NAMALWA (cell line): ENCODE data around the gene PLPP4.

Experiments used
- DNase-seq: peaks from one replicate; pipeline ENCODE4 v3.0.0-alpha.2; 2015; ENCODE audit warnings: low spot score

PLPP4 gene

GRCh38 chr10:120517881-120518484 lies 61.0 kb downstream of the PLPP4 start:
- no peak for DNase-seq

DNA sequence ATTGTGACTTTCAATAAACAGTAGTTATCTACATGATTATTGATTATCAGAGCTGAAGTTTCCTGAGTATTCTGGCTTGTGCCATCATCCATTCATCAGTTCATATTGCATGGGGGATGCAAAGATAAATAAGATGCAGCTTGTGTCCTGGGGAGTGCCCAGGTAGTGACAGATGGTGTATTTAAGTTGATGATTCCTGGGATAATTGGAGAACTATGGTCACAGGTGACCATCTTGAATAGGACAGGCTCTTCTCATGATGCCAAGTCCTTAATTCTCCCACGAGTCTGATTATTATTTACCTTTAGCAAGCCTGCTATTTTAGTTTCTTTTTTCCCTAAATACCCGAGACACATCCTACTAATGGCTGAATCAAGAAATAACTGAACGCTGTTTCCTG lies 64.9 kb downstream of the PLPP4 start:
- no peak for DNase-seq

DNA sequence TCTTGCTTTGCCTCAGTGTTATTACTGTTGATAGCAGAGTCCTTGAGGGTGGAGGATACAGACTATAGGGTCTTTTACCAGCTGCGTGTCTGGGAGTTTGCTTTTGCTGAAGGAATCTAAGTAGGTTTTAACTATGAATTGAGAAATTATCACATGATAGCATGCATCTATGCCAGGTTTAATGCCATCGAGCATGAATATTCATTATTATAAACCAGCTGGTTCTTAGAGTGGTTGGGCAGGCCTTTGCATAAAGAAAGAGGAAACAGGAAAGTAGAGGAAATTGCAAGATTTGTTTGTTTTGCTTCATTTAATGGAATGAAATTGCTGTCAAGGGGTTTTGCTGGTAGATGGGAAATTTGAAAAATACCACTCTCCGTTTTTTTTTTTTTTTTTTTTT lies 70.7 kb downstream of the PLPP4 start:
- DNase-seq: no peak

DNA sequence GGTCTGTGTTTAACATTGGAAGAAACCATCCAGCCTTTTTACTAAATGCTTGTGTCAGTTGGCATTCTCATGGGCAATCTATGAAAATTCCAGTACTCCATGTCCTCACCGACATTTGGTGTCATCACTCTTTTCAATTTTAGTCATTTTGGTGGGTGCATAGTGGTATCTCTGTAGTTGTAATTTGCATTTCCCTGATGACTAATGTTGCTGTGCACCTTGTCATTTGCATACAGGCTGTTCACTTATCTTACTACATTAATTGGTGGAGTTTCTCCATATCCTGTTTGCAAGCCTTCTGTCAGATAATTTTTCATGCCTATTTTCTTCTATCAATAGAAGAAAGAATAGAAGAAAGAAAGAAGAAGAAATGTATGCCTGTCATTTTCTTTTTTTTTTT lies 73.7 kb downstream of the PLPP4 start:
- DNase-seq: no peak

DNA sequence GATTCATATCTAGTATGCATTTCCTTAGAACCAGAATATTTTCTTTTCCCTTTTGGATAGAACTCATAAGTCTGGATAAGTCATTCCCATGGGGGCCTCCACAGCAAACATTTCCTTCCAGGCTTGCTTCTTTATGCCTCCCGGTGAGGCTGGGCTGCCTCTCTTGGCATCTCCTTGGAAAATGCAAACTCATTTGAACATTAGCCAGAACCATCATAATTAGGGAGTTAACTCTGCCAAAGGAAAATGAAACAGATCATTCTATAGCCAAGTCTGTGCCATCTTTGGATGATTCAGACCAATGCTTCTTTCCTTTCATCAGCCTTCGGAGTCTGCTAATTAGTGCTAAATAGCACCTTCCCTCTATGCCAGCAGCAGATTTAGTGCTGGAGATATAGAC lies 81.1 kb downstream of the PLPP4 start:
- DNase-seq: no peak

DNA sequence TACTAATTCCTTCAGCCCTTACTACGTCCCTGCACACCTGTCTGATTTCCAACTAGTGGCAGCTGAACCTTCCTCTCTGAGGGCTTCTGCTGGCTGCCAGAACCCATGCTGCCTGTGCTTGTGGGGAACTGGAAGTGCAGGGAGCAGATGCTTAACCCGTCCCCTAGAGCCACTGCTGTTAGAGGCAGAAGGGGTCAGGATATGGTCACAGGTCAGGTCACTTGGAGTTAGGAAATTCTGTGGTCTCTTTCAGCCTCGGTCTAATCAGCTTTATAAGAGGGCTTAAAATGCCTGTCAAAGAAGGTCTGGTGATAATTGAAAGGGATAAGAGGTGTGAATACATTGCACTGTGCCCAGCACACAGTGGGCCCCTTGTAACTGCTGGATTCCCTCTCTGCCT lies 82.0 kb downstream of the PLPP4 start:
- DNase-seq: no peak

- no peak for DNase-seq
These were observed 83.5 kb downstream of the PLPP4 start for GRCh38 chr10:120540486-120540885.

DNA sequence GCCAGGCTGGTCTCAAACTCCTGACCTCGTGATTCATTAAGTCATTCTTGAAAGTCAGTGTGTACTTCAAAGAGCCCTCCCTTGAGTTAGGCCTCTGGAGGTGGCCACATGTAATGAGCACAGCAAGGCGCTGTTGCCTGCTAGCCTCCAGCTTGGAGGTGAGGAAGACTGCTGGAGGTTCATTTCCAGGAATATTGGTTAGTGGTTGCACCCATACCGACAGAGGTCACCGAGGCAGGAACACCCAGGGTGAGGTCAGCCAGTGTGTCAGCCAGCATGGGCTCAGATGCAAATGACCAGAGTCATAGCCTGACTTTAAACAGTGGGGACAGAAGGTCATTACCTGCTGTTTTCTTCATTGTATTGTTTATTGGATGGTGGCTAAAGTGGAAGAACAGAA lies 85.0 kb downstream of the PLPP4 start:
- no peak for DNase-seq

- no peak for DNase-seq
These were observed 85.6 kb downstream of the PLPP4 start for GRCh38 chr10:120542591-120542990.

DNA sequence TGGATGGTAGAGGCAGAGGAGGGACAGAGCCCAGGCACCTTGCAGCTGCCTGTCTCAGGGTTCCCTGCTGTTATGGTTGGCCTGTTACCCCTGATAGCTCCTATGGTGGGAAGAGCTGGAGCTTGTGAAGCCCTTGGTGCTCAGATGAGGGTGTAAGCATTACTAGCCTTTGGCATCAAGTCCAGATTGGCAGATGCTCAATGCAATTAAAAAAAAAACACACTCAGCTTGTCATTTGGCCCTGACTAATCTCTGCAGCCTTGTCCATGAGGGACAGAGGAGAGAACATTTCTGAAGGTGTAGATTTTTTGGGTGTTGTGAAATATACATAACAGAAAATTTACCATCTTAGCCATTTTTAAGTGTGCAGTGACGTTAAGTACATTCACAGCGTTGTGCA lies 86.3 kb downstream of the PLPP4 start:
- DNase-seq: no peak

- no peak for DNase-seq
These were observed 91.2 kb downstream of the PLPP4 start for GRCh38 chr10:120548210-120548609.

DNA sequence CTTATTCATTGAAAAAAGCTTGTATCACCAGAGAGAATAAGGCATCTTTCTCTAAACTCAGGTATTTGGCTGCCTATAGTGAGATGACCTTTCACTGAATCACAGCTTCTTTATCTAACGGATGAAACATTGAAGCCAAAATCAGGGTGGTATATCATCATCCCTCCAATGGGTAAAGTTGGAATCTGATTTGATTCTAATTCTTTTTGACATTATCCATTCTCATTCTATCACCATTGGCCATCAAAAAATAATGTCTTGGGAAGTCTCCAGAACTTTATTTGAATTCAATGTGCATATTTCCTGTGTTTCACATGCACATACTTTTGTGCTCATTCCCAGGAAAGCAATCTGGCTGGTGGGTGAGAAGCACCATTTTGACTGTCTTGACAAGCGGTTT lies 95.2 kb downstream of the PLPP4 start:
- no peak for DNase-seq

GRCh38 chr10:120553911-120554310 lies 96.9 kb downstream of the PLPP4 start:
- no peak for DNase-seq

- no peak for DNase-seq
These were observed 98.4 kb downstream of the PLPP4 start for GRCh38 chr10:120555436-120555835.

- no peak for DNase-seq
These were observed 99.0 kb downstream of the PLPP4 start for GRCh38 chr10:120555842-120556532.

- no peak for DNase-seq
These were observed 100.3 kb downstream of the PLPP4 start for GRCh38 chr10:120557311-120557710.

DNA sequence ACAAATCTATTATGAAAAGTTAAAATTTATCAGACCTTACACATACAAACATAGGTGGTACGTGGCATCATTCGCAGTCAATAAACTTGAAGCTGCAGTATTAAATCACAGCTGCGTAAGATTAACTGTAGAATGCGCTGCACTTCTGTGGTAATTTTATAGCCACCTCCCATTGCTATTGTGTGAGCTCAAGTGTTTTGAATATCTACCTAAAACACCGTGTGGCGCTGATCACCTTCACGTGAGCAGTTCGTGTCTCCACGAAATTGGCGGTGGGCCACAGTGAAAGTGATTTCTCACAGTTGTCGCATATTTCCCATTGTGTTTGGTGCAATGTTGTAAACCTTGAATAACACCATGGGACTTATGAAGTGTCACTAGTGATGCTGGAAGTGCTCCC lies 102.8 kb downstream of the PLPP4 start:
- no peak for DNase-seq

DNA sequence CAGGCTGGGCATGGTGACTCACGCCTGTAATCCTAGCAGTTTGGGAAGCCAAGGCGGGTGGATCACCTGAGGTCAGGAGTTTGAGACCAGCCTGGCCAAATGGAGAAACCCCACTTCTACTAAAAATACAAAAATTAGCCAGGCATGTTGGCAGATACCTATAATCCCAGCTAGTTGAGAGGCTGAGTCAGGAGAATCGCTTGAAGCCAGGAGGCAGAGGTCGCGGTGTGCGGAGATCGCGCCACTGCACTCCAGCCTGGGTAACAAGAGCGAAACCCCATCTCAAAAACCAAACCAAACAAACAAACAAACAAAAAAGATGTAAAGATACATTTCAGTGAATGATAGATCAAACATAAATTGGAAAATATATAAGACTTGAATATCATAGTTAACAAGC lies 105.9 kb downstream of the PLPP4 start:
- DNase-seq: no peak

DNA sequence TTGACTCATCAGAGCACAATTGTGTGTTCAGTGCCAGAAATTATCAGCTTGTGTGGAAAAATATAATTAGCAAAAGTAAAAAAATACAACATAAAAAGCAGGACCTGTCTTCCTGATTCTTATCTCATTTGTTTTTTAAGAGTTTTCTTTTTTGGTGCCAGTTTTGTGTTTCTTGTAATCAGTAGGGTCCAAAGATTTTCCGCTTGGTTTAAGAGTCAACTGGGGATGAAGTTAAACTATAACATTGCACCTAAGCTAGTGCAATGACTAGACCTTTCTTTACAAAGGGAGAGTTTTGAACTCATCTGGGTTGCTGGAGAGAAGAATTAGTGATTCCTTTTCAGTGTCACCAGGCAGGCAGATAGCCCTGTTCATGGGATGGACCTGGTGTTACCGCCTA lies 113.4 kb downstream of the PLPP4 start:
- no peak for DNase-seq

DNA sequence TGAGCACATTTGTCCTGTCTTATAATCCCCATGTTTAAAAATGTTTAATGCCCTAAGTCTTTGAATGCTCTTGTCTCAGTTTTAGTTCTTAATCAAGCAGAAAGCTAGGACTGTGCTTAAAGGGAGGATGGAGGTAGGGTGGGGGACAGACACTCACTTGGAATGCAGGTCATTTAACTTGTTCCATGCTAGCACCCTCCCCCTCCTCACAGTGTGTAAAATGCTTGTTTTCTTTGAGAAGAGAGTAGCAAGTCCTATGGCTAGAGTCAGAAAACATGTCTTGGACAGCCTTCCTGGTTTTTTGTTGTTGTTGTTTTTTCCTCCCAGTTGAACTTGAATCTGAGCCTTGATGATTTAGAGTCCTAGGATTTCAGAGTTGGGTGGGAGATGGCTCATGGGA lies 114.2 kb downstream of the PLPP4 start:
- DNase-seq: no peak

- no peak for DNase-seq
These were observed 115.3 kb downstream of the PLPP4 start for GRCh38 chr10:120572307-120572706.

DNA sequence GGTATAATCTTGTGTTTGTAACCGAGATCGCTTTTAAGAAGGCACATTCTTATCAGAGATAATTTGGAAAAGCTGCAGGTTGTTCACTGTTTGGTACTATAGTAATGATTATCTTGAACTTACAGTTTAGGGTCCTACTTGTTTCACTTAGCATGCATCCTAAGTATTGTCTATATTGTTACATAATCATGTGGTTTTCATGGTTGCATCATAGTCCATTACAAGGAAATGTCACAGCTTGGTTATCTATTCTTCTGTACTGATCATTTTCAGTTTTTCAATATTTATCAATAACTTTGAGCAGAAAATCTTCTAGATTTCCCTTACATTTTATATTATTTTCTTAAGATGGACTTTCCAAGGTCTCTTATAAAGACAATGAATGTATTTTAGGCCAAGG lies 116.3 kb downstream of the PLPP4 start:
- no peak for DNase-seq

DNA sequence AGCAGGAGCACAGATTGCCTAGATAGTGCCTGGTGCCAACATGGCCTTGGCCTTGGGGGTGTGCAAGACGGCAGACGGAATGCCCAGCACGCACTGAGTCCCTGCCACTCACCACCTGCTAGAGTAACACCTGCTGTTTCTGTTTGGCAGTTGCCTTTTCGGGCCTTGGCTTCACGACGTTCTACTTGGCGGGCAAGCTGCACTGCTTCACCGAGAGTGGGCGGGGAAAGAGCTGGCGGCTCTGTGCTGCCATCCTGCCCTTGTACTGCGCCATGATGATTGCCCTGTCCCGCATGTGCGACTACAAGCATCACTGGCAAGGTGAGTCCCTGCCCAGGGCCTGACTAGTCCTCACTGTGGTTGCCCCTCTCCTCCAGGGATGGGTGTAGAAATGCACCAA lies 118.0 kb downstream of the PLPP4 start:
- DNase-seq: no peak

DNA sequence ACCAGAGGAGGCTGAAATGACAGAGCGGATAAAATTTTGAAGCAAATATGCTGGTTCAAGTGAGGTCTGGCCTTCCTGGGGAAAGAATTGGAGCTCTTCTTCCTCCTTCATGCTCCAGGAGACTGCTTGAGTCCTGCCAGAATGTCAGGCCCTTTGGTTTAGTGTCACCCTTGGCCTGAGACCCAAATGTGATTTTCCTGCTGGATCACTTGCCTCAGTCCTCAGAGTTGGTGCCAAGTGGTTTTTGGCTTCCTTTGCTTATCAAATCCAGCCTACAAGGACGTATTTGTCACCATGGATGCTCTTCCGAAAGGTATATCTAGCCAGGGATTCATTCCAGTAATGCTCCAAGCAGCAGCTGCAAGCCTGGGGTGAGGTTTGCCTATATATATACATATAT lies 118.4 kb downstream of the PLPP4 start:
- no peak for DNase-seq
